ENCODE measurements around the gene RBKS.

The RBKS gene

GRCh38 chr2:27890146-27890923, at the start of gene RBKS, which contains the start of gene BABAM2:
RBKS (minus strand) TSS chr2:27890387; CDS start chr2:27890345, 42 bp downstream.
BABAM2 (plus strand) TSS chr2:27890729; CDS start chr2:27894557, 3,828 bp downstream.
- in situ Hi-C loops (cut with HindIII; ENCODE audit: low pct_ligation_motif_present, low pct_unique_long_range_greater_than_20kb, low sequenced_read_pairs): no loop called here
- peak; percentile 90 for DNase-seq

GRCh38 chr2:27935026-27935425, 44.8 kb upstream of the RBKS start:
- in situ Hi-C loops (cut with HindIII; ENCODE audit: low pct_ligation_motif_present, low pct_unique_long_range_greater_than_20kb, low sequenced_read_pairs): no loop called here

GRCh38 chr2:27932396-27932795, 42.2 kb upstream of the RBKS start:
- peak; percentile 83 for DNase-seq
- in situ Hi-C loops (cut with HindIII; ENCODE audit: low pct_ligation_motif_present, low pct_unique_long_range_greater_than_20kb, low sequenced_read_pairs): no loop called here

More at GRCh38 chr2:27935026-27935425, 44.8 kb upstream of the RBKS start:
- DNase-seq: no peak

GRCh38 chr2:27931361-27931950, 41.3 kb upstream of the RBKS start:
- in situ Hi-C loops (cut with HindIII; ENCODE audit: low pct_ligation_motif_present, low pct_unique_long_range_greater_than_20kb, low sequenced_read_pairs): no loop called here
- no peak for DNase-seq

GRCh38 chr2:27929916-27930486, 39.8 kb upstream of the RBKS start:
- no peak for DNase-seq
- in situ Hi-C loops (cut with HindIII; ENCODE audit: low pct_ligation_motif_present, low pct_unique_long_range_greater_than_20kb, low sequenced_read_pairs): no loop called here

- no peak for DNase-seq
- in situ Hi-C loops (cut with HindIII; ENCODE audit: low pct_ligation_motif_present, low pct_unique_long_range_greater_than_20kb, low sequenced_read_pairs): no loop called here
These were observed 35.7 kb upstream of the RBKS start for GRCh38 chr2:27925766-27926472.

- in situ Hi-C loops (cut with HindIII; ENCODE audit: low pct_ligation_motif_present, low pct_unique_long_range_greater_than_20kb, low sequenced_read_pairs): no loop called here
- peak; percentile 93 for DNase-seq
These were observed 32.7 kb upstream of the RBKS start for GRCh38 chr2:27922842-27923241.

- in situ Hi-C loops (cut with HindIII; ENCODE audit: low pct_ligation_motif_present, low pct_unique_long_range_greater_than_20kb, low sequenced_read_pairs): no loop called here
- peak; percentile 99 for DNase-seq
These were observed 31.8 kb upstream of the RBKS start for GRCh38 chr2:27921880-27922547.

GRCh38 chr2:27921424-27921823, 31.2 kb upstream of the RBKS start:
- in situ Hi-C loops (cut with HindIII; ENCODE audit: low pct_ligation_motif_present, low pct_unique_long_range_greater_than_20kb, low sequenced_read_pairs): no loop called here
- DNase-seq: no peak

GRCh38 chr2:27920148-27920885, 30.1 kb upstream of the RBKS start:
- peak; percentile 93 for DNase-seq

GRCh38 chr2:27916293-27916995, 26.3 kb upstream of the RBKS start:
- in situ Hi-C loops (cut with HindIII; ENCODE audit: low pct_ligation_motif_present, low pct_unique_long_range_greater_than_20kb, low sequenced_read_pairs): no loop called here
- no peak for DNase-seq

More at GRCh38 chr2:27920148-27920885, 30.1 kb upstream of the RBKS start:
- in situ Hi-C loops (cut with HindIII; ENCODE audit: low pct_ligation_motif_present, low pct_unique_long_range_greater_than_20kb, low sequenced_read_pairs): no loop called here

- in situ Hi-C loops (cut with HindIII; ENCODE audit: low pct_ligation_motif_present, low pct_unique_long_range_greater_than_20kb, low sequenced_read_pairs): no loop called here
- DNase-seq: no peak
These were observed 25.7 kb upstream of the RBKS start for GRCh38 chr2:27915874-27916273.

- in situ Hi-C loops (cut with HindIII; ENCODE audit: low pct_ligation_motif_present, low pct_unique_long_range_greater_than_20kb, low sequenced_read_pairs): no loop called here
These were observed 25.0 kb upstream of the RBKS start for GRCh38 chr2:27915191-27915590.

GRCh38 chr2:27914805-27915175, 24.6 kb upstream of the RBKS start:
- in situ Hi-C loops (cut with HindIII; ENCODE audit: low pct_ligation_motif_present, low pct_unique_long_range_greater_than_20kb, low sequenced_read_pairs): no loop called here
- no peak for DNase-seq

More at GRCh38 chr2:27915191-27915590, 25.0 kb upstream of the RBKS start:
- no peak for DNase-seq

- in situ Hi-C loops (cut with HindIII; ENCODE audit: low pct_ligation_motif_present, low pct_unique_long_range_greater_than_20kb, low sequenced_read_pairs): no loop called here
- DNase-seq: no peak
These were observed 24.0 kb upstream of the RBKS start for GRCh38 chr2:27914041-27914804.

- in situ Hi-C loops (cut with HindIII; ENCODE audit: low pct_ligation_motif_present, low pct_unique_long_range_greater_than_20kb, low sequenced_read_pairs): no loop called here
- no peak for DNase-seq
These were observed 22.3 kb upstream of the RBKS start for GRCh38 chr2:27912512-27912911.
